Heart left ventricle (tissue), 16 donors: ENCODE data around the gene CHD5. TPM values are rescaled to one million over a fixed set of nuclear protein-coding genes. Genes with fewer than 3 reads are reported as not detected.

Experiments used
- ATAC-seq, 4 donors: fragments of 200-7000 bp; cut with Tn5 transposase; one replicate each; pipeline ENCODE4 v1.9.1; 2020 to 2022; ENCODE audit warnings: moderate library complexity in 4 of 4, mild to moderate bottlenecking in 3 of 4, moderate number of reproducible peaks in 1 of 4
- DNase-seq, 5 donors: peaks; one replicate each; pipeline ENCODE4 v3.0.0-alpha.2; 2020
- H3K27ac ChIP-seq, 12 donors: fragments of 200-600 bp; sonication (generic) in 4 of 12; one replicate each; pipeline versions ENCODE4 v1.5.0 to v1.8.0; 2016 to 2022; ENCODE audit warnings: mild to moderate bottlenecking in 2 of 12
- H3K27me3 ChIP-seq, 9 donors: fragments of 200-600 bp; sonication (generic) in 2 of 9; one replicate each; pipeline versions ENCODE4 v1.5.1 to v1.8.0; 2016 to 2022; ENCODE audit warnings: mild to moderate bottlenecking in 3 of 9
- H3K36me3 ChIP-seq, 9 donors: fragments of 200-600 bp; sonication (generic) in 2 of 9; one replicate each; pipeline versions ENCODE4 v1.5.0 to v1.8.0; 2018 to 2022; ENCODE audit warnings: mild to moderate bottlenecking in 2 of 9
- H3K4me1 ChIP-seq, 12 donors: fragments of 200-600 bp; sonication (generic) in 4 of 12; one replicate each; pipeline versions ENCODE4 v1.5.0 to v1.8.0; 2016 to 2022; ENCODE audit warnings: mild to moderate bottlenecking in 3 of 12
- H3K4me3 ChIP-seq, 12 donors: fragments of 200-600 bp; sonication (generic) in 4 of 12; one replicate each; pipeline versions ENCODE4 v1.5.0 to v1.8.0; 2017 to 2022; ENCODE audit warnings: mild to moderate bottlenecking in 9 of 12, moderate library complexity in 4 of 12
- H3K9me3 ChIP-seq, 12 donors: fragments of 200-600 bp; sonication (generic) in 4 of 12; one replicate each; pipeline versions ENCODE4 v1.5.0 to v1.8.0; 2016 to 2022; ENCODE audit warnings: mild to moderate bottlenecking in 1 of 12
- CTCF ChIP-seq, 12 donors: fragments of 200-600 bp; sonication (generic) in 4 of 12; IDR thresholded peaks; one replicate each; pipeline versions ENCODE4 v1.5.0 to v1.8.0; 2018 to 2022; ENCODE audit warnings: antibody characterized with exemption in 12 of 12, mild to moderate bottlenecking in 5 of 12
- POLR2A ChIP-seq, 2 donors: fragments of 450-650 bp; IDR thresholded peaks; one replicate each; pipeline ENCODE4 v1.6.1; 2017; ENCODE audit warnings: antibody characterized with exemption in 2 of 2, mild to moderate bottlenecking in 2 of 2, moderate library complexity in 2 of 2
- WGBS, 4 donors: extraction: QIAGEN DNeasy Blood & Tissue Kit in 2 of 4; methylation state at CpG; one replicate each; pipeline versions ENCODE4 v1.1.5 to v1.1.7; 2013 to 2018; 5-methylcytosine and 5-hydroxymethylcytosine counted together
- intact Hi-C, 10 donors: fragments of 100-400 bp; cut with DNase I; formaldehyde crosslinking; loops; one replicate each; pipeline versions ENCODE4 v1.11.1 to v1.14.2; 2022
- polyA plus RNA-seq, 2 donors: library from polyadenylated mRNA; stranded (reverse); fragments of 200-250 nt; gene quantifications; one replicate each; pipeline ENCODE4 v1.2.3, GENCODE V29; 2013
- total RNA-seq, 9 donors: library from RNA; depleted of rRNA in 2 of 9; stranded (reverse); fragments of >200 nt in 2 of 9; fragmentation: NEBNext Ultra II Directional in 3 of 9; extraction: Animal tissue kit (Norgen Biotek cat#: 25700) in 3 of 9; gene quantifications; one replicate each; pipeline versions ENCODE4 v1.1.0 to v1.2.4, GENCODE V29; 2016 to 2023
- donor health status: ischemic (EF 13 %, LVEDD 7.1; RV severe dilation, severe dysfunction).
- donor health status: healthy with polysubstance abuse.
- donor health status: DM: no; HTN: yes; CAD: no.
- donor health status: DM: no; HTN: no; CAD: no.
- donor health status: ischemic (EF 25% LVEDD 6.9; RV normal size, moderate dysfunction).
- donor health status: ischemic (EF 25% LVEDD 5.7; RV mildly dilated, moderate dysfunction).
- donor health status: healthy.
- donor health status: DM: yes; HTN: yes; CAD: no.
- donor health status: ischemic (EF 35%, LVEDD 5.7; RV mildly dilated, moderate dysfunction).
- donor health status: nonischemic (EF 11% LVEDD 7.7; RV severe dilation, severe dysfunction).
- donor health status: DM: yes; HTN: yes; CAD: no.
- donor health status: PGD.
- donor health status: ischemic (EF 29% LVEDD 5.4; RV normal size, mild dysfunction).
- donor health status: nonischemic (EF 23%, LVEDD 6.1; RV moderate dilation, normal function).

The CHD5 gene
- total and polyA plus RNA-seq, 11 donors: 0.07 to 1.3 (median 0.22) TPM; not detected in 2

DNA sequence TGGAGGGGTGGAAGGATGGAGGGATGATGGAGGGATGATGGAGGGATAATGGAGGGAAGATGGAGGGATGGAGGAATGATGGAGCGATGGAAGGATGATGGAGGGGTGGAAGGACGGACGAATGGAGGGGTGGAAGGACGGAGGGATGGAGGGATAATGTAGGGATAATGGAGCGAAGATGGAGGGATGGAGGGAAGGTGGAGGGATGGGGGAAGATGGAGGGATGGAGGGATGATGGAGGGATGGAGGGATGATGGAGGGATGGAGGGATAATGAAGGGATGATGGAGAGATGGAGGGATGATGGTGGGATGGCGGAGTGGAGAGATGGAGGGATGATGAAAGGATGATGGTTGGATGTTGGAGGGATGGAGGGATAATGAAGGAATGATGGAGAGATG lies 73.1 kb downstream of the CHD5 start:
- Histone ChIP-seq H3K4me3 (no peak overlapping the region), H3K27ac (no peak overlapping the region), H3K27me3 (peaks cover 0 to 45% (median 7%) of the 10 kb centered on the region in 9 donors), H3K4me1 (no peaks in the 10 kb centered on the region), H3K9me3 (no peaks in the 10 kb centered on the region), H3K36me3 (no peaks in the 10 kb centered on the region)
- ATAC-seq: no peak
- TF ChIP-seq POLR2A (IDR thresholded peaks at IDR 0.05): no peak
- no peak for TF ChIP-seq CTCF (IDR thresholded peaks at IDR 0.05)
- DNase-seq: no peak
- WGBS, 4 donors: 89 to 94% (median 91%) methylated on average over 6 of the region's 6 CpGs
- intact Hi-C loops: loop anchor here in 1 of 10 donors (10.0 kb wide), 1 partner anchor 138 kb away; the partner anchor contains the start of gene HES3

DNA sequence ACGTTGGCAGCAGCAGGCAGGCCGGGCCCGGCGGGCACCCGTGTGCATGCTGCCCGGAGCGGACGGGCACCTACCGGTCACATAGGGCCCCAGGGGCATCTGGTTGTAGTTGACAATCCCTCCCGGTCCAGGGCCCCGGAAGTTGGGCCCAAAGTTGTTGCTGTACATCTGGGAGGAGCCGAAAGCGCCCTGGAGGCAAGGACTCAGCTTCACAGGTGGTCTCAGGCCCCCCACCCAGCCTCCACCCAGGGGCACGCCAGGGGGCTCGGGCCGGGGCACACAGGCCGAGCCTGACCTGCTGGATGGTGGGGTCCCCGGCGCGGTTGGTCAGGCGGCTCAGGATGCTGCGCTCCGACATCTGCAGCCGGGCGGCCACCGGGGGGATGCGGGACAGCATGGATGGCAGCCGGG lies 73.8 kb downstream of the CHD5 start:
- intact Hi-C loops: loop anchor here in 1 of 10 donors (10.0 kb wide), 1 partner anchor 138 kb away; the partner anchor contains the start of gene HES3
- Histone ChIP-seq H3K4me1 (no peaks in the 10 kb centered on the region), H3K9me3 (no peaks in the 10 kb centered on the region), H3K36me3 (no peaks in the 10 kb centered on the region), H3K4me3 (no peak overlapping the region), H3K27me3 (peaks cover 0 to 47% (median 7%) of the 10 kb centered on the region in 9 donors), H3K27ac (no peak overlapping the region)
- ATAC-seq: no peak
- TF ChIP-seq CTCF (IDR thresholded peaks at IDR 0.05) (no peak), POLR2A (IDR thresholded peaks at IDR 0.05) (no peak)
- DNase-seq: peak in 2 of 5 donors; percentile 15 to 62
- 86 to 90% (median 87%) methylated on average over 8 to 28 of the region's 28 CpGs for WGBS, 4 donors

DNA sequence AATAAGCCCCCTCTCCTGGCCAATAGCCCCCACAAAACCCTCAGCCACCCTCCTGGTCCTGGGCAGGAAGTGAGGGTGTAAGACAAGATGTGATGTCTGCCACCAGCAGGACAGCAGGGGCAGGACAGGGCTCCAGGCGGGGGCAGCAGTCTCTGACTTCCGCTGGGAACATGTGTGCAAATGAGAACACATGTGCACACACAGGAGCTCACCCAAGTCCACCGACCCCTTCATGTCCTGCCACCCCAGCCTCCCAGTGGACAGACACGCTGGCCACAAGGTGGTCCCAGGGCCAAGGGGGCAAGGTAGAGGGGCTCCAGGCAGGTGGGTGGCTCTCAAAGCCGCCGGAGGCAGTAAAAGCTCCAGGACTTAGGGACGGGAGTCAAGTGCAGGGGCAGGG lies 74.4 kb downstream of the CHD5 start:
- intact Hi-C loops: loop anchor here in 1 of 10 donors (10.0 kb wide), 1 partner anchor 139 kb away; the partner anchor contains the start of gene HES3
- DNase-seq: peak in 2 of 5 donors; percentile 13 to 33
- TF ChIP-seq CTCF (IDR thresholded peaks at IDR 0.05): no peak
- no peak for TF ChIP-seq POLR2A (IDR thresholded peaks at IDR 0.05)
- WGBS, 4 donors: 62 to 74% (median 68%) methylated on average over 5 to 7 of the region's 7 CpGs
- H3K27me3 ChIP-seq: peaks cover 0 to 47% (median 7%) of the 10 kb centered on the region in 9 donors
- no peak overlapping the region for H3K4me3 ChIP-seq
- no peak overlapping the region for H3K27ac ChIP-seq
- no peak for ATAC-seq
- no peaks in the 10 kb centered on the region for H3K4me1 ChIP-seq
- H3K9me3 ChIP-seq: no peaks in the 10 kb centered on the region
- no peaks in the 10 kb centered on the region for H3K36me3 ChIP-seq

DNA sequence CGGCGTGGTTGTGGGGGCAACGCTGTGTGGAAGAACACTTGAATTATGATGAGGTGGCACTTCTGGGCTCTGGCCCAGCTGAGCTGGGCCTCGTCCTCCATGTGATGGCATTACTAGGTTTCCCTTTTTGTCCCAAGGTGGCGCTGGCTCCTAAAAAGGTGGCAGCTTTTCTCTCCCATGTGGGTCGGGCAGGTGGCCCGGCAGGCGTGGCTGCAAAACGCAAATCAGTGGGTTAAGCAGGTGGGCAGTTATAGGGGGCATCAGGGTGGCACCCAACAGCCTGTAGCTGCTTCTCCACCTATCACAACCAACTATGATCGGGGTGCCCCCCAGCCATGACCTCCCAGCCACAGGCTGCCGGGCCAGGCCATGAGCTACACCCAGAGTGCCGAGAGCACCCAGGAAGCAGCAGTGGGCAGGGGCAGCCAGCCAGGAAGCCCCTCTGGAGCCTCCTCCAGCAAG lies 74.9 kb downstream of the CHD5 start:
- intact Hi-C loops: loop anchor here in 1 of 10 donors (10.0 kb wide), 1 partner anchor 140 kb away; the partner anchor contains the start of gene HES3
- Histone ChIP-seq H3K27ac (no peak overlapping the region), H3K4me3 (no peak overlapping the region), H3K27me3 (peaks cover 0 to 46% (median 7%) of the 10 kb centered on the region in 9 donors), H3K36me3 (no peaks in the 10 kb centered on the region), H3K9me3 (no peaks in the 10 kb centered on the region), H3K4me1 (no peaks in the 10 kb centered on the region)
- TF ChIP-seq POLR2A (IDR thresholded peaks at IDR 0.05) (no peak), CTCF (IDR thresholded peaks at IDR 0.05) (no peak)
- DNase-seq (peak in 2 of 5 donors; percentile 13 to 53), ATAC-seq (no peak)
- WGBS, 4 donors: 72 to 76% (median 74%) methylated on average over 12 of the region's 12 CpGs
